ENCODE results near the gene ZFYVE27. TPM values are rescaled to one million over a fixed set of nuclear protein-coding genes. Genes with fewer than 3 reads are reported as not detected.

Gene ZFYVE27
- polyA plus RNA-seq, 3 donors, result 6.2 to 31.1 (median 9.7) TPM

DNA sequence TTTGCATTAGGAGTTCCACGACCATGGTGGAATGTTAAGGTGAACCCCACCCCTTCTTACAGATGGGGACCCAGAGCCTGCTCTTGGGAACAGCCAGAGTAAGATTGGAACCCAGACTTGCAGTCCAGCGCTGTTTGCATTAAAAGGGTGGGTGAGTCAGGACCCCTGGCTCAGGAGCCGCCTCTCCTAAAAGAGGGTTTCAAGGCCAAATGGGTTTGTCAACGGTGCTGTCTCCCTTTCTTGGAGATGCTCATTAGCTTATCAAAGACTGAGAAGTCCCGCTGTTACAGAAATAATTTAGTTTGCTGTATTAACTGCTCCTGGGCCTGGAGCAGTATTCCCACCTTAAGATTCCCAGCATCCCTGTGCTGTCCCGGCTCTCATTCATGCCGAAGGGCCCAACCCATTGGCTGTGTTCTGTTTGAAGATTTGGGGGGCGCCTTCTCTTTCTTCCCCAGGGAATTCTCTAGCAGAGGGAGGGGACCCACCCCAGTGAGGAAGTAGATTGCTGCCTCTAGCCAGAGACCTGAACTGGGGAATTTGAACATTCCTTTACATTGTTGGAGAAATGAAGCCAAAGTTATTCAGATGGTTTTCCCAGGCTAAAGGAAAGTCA, 21.6 kb upstream of the ZFYVE27 start:
- no peaks in the 10 kb centered on the region for H3K9me3 ChIP-seq (replicated peaks in 1 of 2; ENCODE audit: control insufficient read depth in 1 of 2, insufficient read depth in 1 of 2, low read length in 2 of 2)
- H3K27me3 Mint-ChIP-seq (ENCODE audit: low read depth in 3 of 3), result peaks cover 0 to 1% (median 0%) of the 10 kb centered on the region in 3 donors
- peak overlapping the region in 6 of 7 donors; percentile 59 to 94 (median 92) for H3K27ac Mint-ChIP-seq
- H3K4me1 Mint-ChIP-seq, result peaks cover 62% of the 10 kb centered on the region
- H3K36me3 ChIP-seq (replicated peaks in 1 of 2; ENCODE audit: control insufficient read depth in 1 of 2, insufficient read depth in 2 of 2, low read length in 2 of 2), result peaks cover 0 to 28% of the 10 kb centered on the region in 2 donors
- peaks cover 26 to 27% of the 10 kb centered on the region in 2 donors for H3K36me3 Mint-ChIP-seq
- 92% methylated on average over 3 of the region's 8 CpGs for WGBS (ENCODE audit: insufficient coverage)
- H3K4me2 ChIP-seq (replicated peaks; ENCODE audit: extremely low read depth, low read length, poor library complexity, severe bottlenecking), result peak overlapping the region; percentile 78
- peaks cover 33% of the 10 kb centered on the region for H4K20me1 ChIP-seq (ENCODE audit: insufficient read depth, low read length)
- H2AFZ ChIP-seq (ENCODE audit: insufficient read depth, low read depth, low read length, poor library complexity, severe bottlenecking), result peak overlapping the region; percentile 85
- peak overlapping the region in 2 of 3 experiments; percentile 43 to 70 for H3K4me3 ChIP-seq (replicated peaks in 1 of 3; ENCODE audit: low read depth in 2 of 3, low read length in 3 of 3)
- H3K79me2 ChIP-seq (ENCODE audit: insufficient read depth, low read length), result peaks cover 18% of the 10 kb centered on the region
- DNase-seq, result no peak
- peak overlapping the region; percentile 68 to 89 for H3K27ac ChIP-seq (ENCODE audit: low read depth in 1 of 2, low read length in 2 of 2)
- peaks cover 0 to 3% (median 0%) of the 10 kb centered on the region in 7 donors for H3K9me3 Mint-ChIP-seq
- TF ChIP-seq, protein P1, sequence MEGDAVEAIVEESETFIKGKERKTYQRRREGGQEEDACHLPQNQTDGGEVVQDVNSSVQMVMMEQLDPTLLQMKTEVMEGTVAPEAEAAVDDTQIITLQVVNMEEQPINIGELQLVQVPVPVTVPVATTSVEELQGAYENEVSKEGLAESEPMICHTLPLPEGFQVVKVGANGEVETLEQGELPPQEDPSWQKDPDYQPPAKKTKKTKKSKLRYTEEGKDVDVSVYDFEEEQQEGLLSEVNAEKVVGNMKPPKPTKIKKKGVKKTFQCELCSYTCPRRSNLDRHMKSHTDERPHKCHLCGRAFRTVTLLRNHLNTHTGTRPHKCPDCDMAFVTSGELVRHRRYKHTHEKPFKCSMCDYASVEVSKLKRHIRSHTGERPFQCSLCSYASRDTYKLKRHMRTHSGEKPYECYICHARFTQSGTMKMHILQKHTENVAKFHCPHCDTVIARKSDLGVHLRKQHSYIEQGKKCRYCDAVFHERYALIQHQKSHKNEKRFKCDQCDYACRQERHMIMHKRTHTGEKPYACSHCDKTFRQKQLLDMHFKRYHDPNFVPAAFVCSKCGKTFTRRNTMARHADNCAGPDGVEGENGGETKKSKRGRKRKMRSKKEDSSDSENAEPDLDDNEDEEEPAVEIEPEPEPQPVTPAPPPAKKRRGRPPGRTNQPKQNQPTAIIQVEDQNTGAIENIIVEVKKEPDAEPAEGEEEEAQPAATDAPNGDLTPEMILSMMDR (IDR thresholded peaks at IDR 0.05), result no peak
- H3K4me1 ChIP-seq (ENCODE audit: control insufficient read depth in 1 of 2, insufficient read depth in 2 of 2, low read length in 2 of 2), result peaks cover 62 to 73% of the 10 kb centered on the region in 2 donors
- peak overlapping the region; percentile 80 to 92 for H3K4me3 Mint-ChIP-seq
- intact Hi-C loops (cut with micrococcal nuclease), result no loop called here
- H3K9ac ChIP-seq (ENCODE audit: insufficient read depth, low read length, poor library complexity, severe bottlenecking), result peak overlapping the region; percentile 78
- H3K27me3 ChIP-seq (ENCODE audit: control insufficient read depth in 2 of 2, insufficient read depth in 2 of 2, low read length in 2 of 2), result no peaks in the 10 kb centered on the region

DNA sequence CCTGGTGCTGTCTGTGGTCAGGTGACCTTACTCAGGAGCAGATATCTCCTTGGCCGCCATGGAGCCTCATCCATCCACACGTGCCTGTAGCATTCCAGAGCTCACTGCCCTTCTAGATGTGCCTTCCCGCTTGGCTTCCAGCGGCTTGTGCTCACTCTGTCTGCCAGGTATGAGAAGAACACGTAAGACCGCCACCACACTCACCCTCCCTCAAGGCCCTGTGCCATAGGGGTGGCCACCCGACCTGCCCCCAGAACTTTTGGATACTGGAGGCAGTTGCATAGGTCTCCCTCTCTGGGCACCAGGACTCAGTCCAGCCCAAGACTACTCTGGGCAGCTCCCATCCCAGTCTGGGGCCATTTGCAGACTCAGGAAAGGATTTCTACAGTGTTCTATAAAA, 19.3 kb upstream of the ZFYVE27 start:
- intact Hi-C loops (cut with micrococcal nuclease), result no loop called here
- Histone ChIP-seq H3K36me3 (replicated peaks in 1 of 2; ENCODE audit: control insufficient read depth in 1 of 2, insufficient read depth in 2 of 2, low read length in 2 of 2) (peaks cover 0 to 28% of the 10 kb centered on the region in 2 donors), H2AFZ (ENCODE audit: insufficient read depth, low read depth, low read length, poor library complexity, severe bottlenecking) (no peak overlapping the region), H3K27ac (ENCODE audit: low read depth in 1 of 2, low read length in 2 of 2) (peak overlapping the region; percentile 51 to 68), H3K9me3 (replicated peaks in 1 of 2; ENCODE audit: control insufficient read depth in 1 of 2, insufficient read depth in 1 of 2, low read length in 2 of 2) (no peaks in the 10 kb centered on the region), H3K4me3 (replicated peaks in 1 of 3; ENCODE audit: low read depth in 2 of 3, low read length in 3 of 3) (no peak overlapping the region), H3K4me2 (replicated peaks; ENCODE audit: extremely low read depth, low read length, poor library complexity, severe bottlenecking) (no peak overlapping the region), H3K27me3 (ENCODE audit: control insufficient read depth in 2 of 2, insufficient read depth in 2 of 2, low read length in 2 of 2) (no peaks in the 10 kb centered on the region), H3K79me2 (ENCODE audit: insufficient read depth, low read length) (peaks cover 18% of the 10 kb centered on the region), H3K4me1 (ENCODE audit: control insufficient read depth in 1 of 2, insufficient read depth in 2 of 2, low read length in 2 of 2) (peaks cover 50 to 60% of the 10 kb centered on the region in 2 donors), H3K9ac (ENCODE audit: insufficient read depth, low read length, poor library complexity, severe bottlenecking) (no peak overlapping the region), H4K20me1 (ENCODE audit: insufficient read depth, low read length) (peaks cover 33% of the 10 kb centered on the region)
- TF ChIP-seq, protein P1 (IDR thresholded peaks at IDR 0.05), result no peak
- Mint-ChIP-seq H3K36me3 (peaks cover 32% of the 10 kb centered on the region in 2 donors), H3K4me1 (peaks cover 51% of the 10 kb centered on the region), H3K27ac (peak overlapping the region in 4 of 7 donors; percentile 21 to 76 (median 74)), H3K4me3 (no peak overlapping the region), H3K9me3 (peaks cover 0 to 2% (median 0%) of the 10 kb centered on the region in 7 donors), H3K27me3 (ENCODE audit: low read depth in 3 of 3) (peaks cover 0 to 1% (median 0%) of the 10 kb centered on the region in 3 donors)
- DNase-seq, result no peak
- 100% methylated on average over 2 of the region's 7 CpGs for WGBS (ENCODE audit: insufficient coverage)
